PC-9 (cell line): ENCODE measurements around the gene RPL28. TPM values are rescaled to one million over a fixed set of nuclear protein-coding genes. Genes with fewer than 3 reads are reported as not detected.

Source experiments
- BruUV-seq: library from RNA; stranded (reverse); fragments of 400-500 nt; replicated peaks from 2 replicates; lab custom pipeline; 2021; lab: Mats Ljungman, UMichigan
- CTCF ChIA-PET: fragments of 300-600 bp; sonication (Branson Sonifier 250); formaldehyde crosslinking; loops from one replicate; lab custom pipeline; 2022; ENCODE audit warnings: antibody characterized with exemption; lab: Charles Lee
- POLR2A ChIA-PET: fragments of 300-600 bp; sonication (Branson Sonifier 250); formaldehyde crosslinking; loops from one replicate; lab custom pipeline; 2022; ENCODE audit warnings: antibody characterized with exemption; ENCODE audit not compliant: unreplicated experiment; lab: Charles Lee
- DNase-seq, 2 experiments: peaks; one replicate each; pipeline versions ENCODE4 v3.0.0 to v3.0.0-alpha.2; 2015 to 2022; ENCODE audit warnings: mixed read lengths in 1 of 2
- H2AFZ ChIP-seq: fragments of 200-600 bp; sonication (generic); 2 replicates; pipeline ENCODE4 v1.8.1; 2017; ENCODE audit warnings: antibody characterized with exemption
- H3F3A ChIP-seq: fragments of 200-600 bp; sonication (generic); 2 replicates; pipeline ENCODE4 v1.8.1; 2017; ENCODE audit warnings: antibody characterized with exemption, mild to moderate bottlenecking, low read depth; ENCODE audit not compliant: insufficient read depth
- H3K27ac ChIP-seq: fragments of 200-600 bp; sonication (generic); 2 replicates; pipeline ENCODE4 v1.6.1; 2016; ENCODE audit warnings: mixed run types
- H3K27me3 ChIP-seq: fragments of 200-600 bp; sonication (generic); 2 replicates; pipeline ENCODE4 v1.6.1; 2016; ENCODE audit warnings: low read depth, mixed run types; ENCODE audit not compliant: insufficient read depth
- H3K36me3 ChIP-seq: fragments of 200-600 bp; sonication (generic); 2 replicates; pipeline ENCODE4 v1.6.1; 2016; ENCODE audit warnings: low read depth, mixed run types
- H3K4me1 ChIP-seq: fragments of 200-600 bp; sonication (generic); replicated peaks from 2 replicates; pipeline ENCODE4 v1.6.1; 2016; ENCODE audit warnings: mixed run types; ENCODE audit not compliant: insufficient read depth
- H3K4me2 ChIP-seq: fragments of 200-600 bp; sonication (generic); 2 replicates; pipeline ENCODE4 v1.6.1; 2017; ENCODE audit warnings: mixed run types
- H3K4me3 ChIP-seq: fragments of 200-600 bp; sonication (generic); 2 replicates; pipeline ENCODE4 v1.6.1; 2016; ENCODE audit warnings: mixed run types
- H3K79me2 ChIP-seq: fragments of 200-600 bp; sonication (generic); 2 replicates; pipeline ENCODE4 v1.6.1; 2017; ENCODE audit warnings: low read depth, mixed run types
- H3K9me2 ChIP-seq: fragments of 200-600 bp; sonication (generic); 2 replicates; pipeline ENCODE4 v1.8.1; 2017; ENCODE audit warnings: mild to moderate bottlenecking; ENCODE audit not compliant: insufficient read depth
- H3K9me3 ChIP-seq: fragments of 200-600 bp; sonication (generic); 2 replicates; pipeline ENCODE4 v1.8.1; 2016; ENCODE audit warnings: low read depth; ENCODE audit not compliant: insufficient read depth
- H4K20me1 ChIP-seq: fragments of 200-600 bp; sonication (generic); 2 replicates; pipeline ENCODE4 v1.8.1; 2017; ENCODE audit not compliant: insufficient read depth
- CTCF ChIP-seq: fragments of 200-600 bp; sonication (generic); conservative IDR thresholded peaks from 2 replicates; pipeline ENCODE4 v1.6.1; 2017; ENCODE audit warnings: mixed run types, antibody characterized with exemption, mild to moderate bottlenecking, moderate library complexity
- EZH2 ChIP-seq: fragments of 200-600 bp; sonication (generic); IDR thresholded peaks from 2 replicates; pipeline ENCODE4 v1.8.0; 2017; ENCODE audit warnings: antibody characterized with exemption, low read depth
- intact Hi-C: fragments of 100-400 bp; cut with micrococcal nuclease; formaldehyde crosslinking; loops from one replicate; pipeline ENCODE4 v1.10.0; 2022; ENCODE audit not compliant: unreplicated experiment
- total RNA-seq: library from RNA; stranded (reverse); gene quantifications from 2 replicates; pipeline ENCODE4 v1.2.3, GENCODE V29; 2021

RPL28 gene
- total RNA-seq, 1 experiment from 2014 or later, result 2,433 TPM

DNA sequence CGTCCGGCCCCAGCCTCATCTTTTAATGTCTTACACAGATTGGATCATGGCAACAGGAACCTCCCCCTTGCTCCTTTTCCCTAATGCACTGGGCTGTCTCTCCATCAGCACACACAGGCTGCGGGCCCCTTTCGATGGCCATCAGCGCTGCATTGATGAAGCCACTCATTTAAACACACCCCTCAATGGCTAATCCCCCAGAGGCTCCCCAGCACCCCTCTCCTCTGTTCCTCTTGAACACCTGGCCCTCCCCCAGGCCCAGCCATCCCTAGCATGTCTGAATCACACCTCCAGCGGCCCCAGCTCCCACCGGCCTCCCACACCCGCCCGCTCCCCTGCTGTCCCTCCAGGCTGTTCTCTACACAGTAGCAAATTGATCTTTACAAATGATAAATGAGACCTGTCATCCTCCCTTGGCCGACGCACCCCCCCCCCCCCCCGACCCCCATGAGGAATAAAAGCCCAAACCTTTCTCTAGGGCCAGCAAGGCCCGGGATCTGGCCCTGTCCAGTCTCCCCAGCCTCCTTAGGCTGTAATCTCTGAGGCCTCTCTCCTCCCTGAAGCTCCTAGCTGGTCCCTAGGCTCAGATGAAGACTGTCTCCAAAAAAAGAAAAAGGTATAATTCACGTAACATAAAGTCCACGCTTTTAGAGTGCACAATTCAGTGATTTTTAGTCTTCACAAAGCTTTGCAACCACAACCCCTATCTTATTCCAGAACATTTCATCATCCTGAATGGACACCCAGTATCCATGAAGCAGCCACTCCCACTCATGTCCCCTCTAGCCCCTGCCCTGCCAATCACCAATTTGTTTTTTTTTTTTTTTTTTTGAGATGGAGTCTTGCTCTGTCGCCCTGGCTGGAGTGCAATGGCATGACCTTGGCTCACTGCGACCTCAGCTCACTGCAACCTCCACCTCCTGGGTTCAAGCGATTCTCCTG lies 7.4 kb downstream of the RPL28 start:
- Histone ChIP-seq H2AFZ (no peak overlapping the region), H3K27me3 (no peaks in the 10 kb centered on the region), H3K9me2 (no peaks in the 10 kb centered on the region), H3K4me1 (peaks cover 9% of the 10 kb centered on the region), H3K4me3 (no peak overlapping the region), H3K4me2 (no peak overlapping the region), H3F3A (peaks cover 80% of the 10 kb centered on the region), H3K36me3 (peaks cover 21% of the 10 kb centered on the region), H3K27ac (no peak overlapping the region), H4K20me1 (peaks cover 42% of the 10 kb centered on the region), H3K79me2 (peaks cover 22% of the 10 kb centered on the region), H3K9me3 (no peaks in the 10 kb centered on the region)
- DNase-seq, result no peak
- TF ChIP-seq CTCF (no peak), EZH2 (no peak)
- no TSS peak for BruUV-seq
- POLR2A ChIA-PET, result interaction anchor here (0.7 kb wide), 1 partner anchor 114 kb away, joined by 9 read pairs; no protein-coding TSS in a partner anchor
- intact Hi-C loops, result no loop called here
- CTCF ChIA-PET, result no interaction called here

DNA sequence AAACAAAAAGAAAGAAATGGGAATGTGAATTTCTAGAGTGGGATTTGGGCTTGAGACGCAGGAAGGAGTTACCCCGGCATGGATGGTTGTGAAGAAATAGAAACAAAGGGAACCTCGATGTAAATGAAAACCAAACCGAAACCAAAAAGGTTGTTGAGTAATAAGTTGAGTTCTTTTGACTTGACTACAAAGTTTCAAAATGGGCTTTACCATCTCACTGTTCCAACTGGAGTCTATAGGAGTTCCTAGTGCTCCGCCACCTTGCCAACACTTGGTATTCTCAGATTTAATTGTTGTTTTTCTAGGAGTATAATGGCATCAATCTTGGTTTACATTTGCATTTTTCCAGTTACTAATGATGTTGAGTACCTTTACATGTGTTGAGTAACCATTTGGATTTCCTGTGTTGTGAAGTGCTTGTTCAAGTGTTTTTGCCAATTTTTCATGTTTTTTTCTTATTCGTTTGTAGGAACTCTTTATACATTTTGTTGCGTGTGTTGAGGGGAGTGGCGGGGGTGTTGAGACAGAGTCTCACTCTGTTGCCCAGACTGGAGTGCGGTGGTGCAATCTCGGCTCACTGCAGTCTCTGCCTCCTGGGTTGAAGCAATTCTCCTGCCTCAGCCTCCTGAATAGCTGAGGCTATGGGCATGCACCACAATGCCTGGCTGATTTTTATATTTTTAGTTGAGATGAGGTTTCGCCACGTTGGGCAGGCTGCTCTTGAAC lies 12.6 kb downstream of the RPL28 start:
- H2AFZ ChIP-seq, result no peak overlapping the region
- intact Hi-C loops, result no loop called here
- H3K9me2 ChIP-seq, result no peaks in the 10 kb centered on the region
- DNase-seq, result no peak
- BruUV-seq, result no TSS peak
- H3K4me3 ChIP-seq, result no peak overlapping the region
- H3K36me3 ChIP-seq, result peaks cover 16% of the 10 kb centered on the region; the same call in 1 of the 2 replicates
- peaks cover 80% of the 10 kb centered on the region for H3F3A ChIP-seq
- H3K27me3 ChIP-seq, result no peaks in the 10 kb centered on the region
- H3K79me2 ChIP-seq, result peaks cover 10% of the 10 kb centered on the region; the same call in 1 of the 2 replicates
- TF ChIP-seq CTCF (no peak), EZH2 (no peak)
- ChIA-PET CTCF (no interaction called here), POLR2A (no interaction called here)
- no peak overlapping the region for H3K27ac ChIP-seq
- peaks cover 29% of the 10 kb centered on the region for H4K20me1 ChIP-seq
- no peaks in the 10 kb centered on the region for H3K9me3 ChIP-seq
- H3K4me1 ChIP-seq, result no peaks in the 10 kb centered on the region
- H3K4me2 ChIP-seq, result no peak overlapping the region
